ENCODE data around the gene USP12.

The USP12 gene

DNA sequence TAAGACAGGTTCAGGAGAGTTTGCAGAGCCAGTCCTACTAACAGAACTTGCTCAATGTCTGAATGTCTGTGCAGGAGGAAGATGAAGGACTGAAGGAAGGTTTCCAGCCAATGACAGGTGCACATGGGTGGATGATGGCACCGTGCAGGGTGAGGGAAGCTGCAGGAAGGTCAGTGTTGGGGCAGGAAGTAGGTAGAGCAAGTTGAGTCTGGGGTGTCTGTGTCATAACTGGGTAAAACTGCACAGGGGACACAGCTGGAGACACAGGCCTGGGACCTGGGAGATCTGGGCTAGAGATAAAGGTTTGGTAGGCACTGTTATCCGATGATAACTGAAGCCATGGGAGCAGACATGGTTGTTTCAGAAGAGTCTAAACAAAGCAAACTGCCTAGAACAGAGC, 116.9 kb downstream of the USP12 start:
- Histone ChIP-seq H3K27me3 (no peaks in the 10 kb centered on the region), H3K27ac (no peak overlapping the region), H3K9me3 (peaks cover 0 to 5% (median 0%) of the 10 kb centered on the region in 3 donors), H3K36me3 (peaks cover 0 to 9% (median 0%) of the 10 kb centered on the region in 3 donors), H3K4me3 (no peak overlapping the region), H3K4me1 (no peaks in the 10 kb centered on the region)
- DNase-seq: no peak
- no peak for TF ChIP-seq CTCF (IDR thresholded peaks at IDR 0.05)
- intact Hi-C loops (cut with DNase I; ENCODE audit: low total_unique reads): no loop called here

DNA sequence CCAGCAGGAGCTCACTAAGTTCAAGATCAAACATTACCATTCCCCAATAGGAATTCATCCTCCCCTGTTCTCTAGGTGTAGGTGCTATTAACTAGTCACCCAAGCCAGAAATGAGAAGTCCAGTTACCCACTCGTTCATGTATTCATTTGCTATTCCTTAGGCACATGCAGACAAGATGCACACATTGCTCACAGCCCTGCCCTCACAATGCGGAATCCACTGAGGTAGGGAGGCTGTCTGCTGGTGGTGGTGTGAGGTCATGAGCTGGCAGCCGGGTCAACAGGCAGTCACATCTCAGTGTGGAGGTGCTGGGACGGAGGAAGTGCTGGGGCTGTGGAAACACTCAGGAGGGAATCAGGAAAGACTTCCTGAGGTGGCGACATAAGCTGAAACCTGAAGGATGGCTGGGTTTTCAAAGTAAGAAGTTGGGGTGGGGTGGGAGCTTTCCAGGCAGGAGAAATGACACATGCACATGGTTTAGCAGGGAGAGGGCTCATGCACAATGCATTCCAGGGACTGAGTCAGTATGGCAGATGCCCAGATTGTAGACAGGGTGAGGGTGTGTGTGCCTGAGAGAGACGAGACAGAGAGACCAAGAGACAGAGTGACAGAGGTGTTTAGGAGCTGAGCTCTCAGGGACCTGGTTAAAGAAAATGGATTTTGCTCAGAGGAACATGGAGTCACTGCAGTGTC, 117.6 kb downstream of the USP12 start:
- Histone ChIP-seq H3K4me1 (no peaks in the 10 kb centered on the region), H3K9me3 (peaks cover 0 to 5% (median 0%) of the 10 kb centered on the region in 3 donors), H3K4me3 (no peak overlapping the region), H3K27me3 (no peaks in the 10 kb centered on the region), H3K36me3 (peaks cover 0 to 9% (median 0%) of the 10 kb centered on the region in 3 donors), H3K27ac (no peak overlapping the region)
- intact Hi-C loops (cut with DNase I; ENCODE audit: low total_unique reads): no loop called here
- no peak for TF ChIP-seq CTCF (IDR thresholded peaks at IDR 0.05)
- no peak for DNase-seq

DNA sequence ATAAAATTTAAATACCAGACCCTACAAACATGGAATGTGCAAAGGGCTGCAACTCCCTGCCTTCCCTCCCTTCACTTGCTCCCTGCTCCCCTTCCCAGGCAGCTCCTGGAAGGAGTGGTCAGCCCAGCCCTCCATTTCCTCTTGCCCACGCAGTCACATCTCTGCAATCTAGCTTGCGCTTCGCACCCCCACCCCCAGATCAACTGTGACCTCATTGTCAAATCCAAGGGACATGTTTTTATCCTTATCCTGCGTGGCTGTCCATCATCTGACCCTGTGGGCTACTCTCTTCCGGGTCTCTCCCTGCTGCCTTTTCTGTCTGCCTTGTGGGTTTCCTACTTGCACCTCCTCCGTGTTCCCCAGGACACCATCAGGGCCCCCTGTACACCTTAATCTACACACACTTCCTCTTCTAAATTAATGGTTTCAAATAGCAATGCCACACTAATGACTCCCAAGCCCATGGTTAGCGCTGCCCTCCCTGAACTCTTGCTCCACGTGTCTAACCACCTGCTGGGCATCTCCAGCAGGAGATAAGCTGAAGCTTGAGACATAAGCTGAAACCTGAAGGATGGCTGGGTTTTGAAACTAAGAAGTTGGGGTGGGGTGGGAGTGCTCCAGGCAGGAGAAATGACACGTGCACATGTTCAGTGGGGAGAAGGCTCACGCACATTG, 118.3 kb downstream of the USP12 start:
- Histone ChIP-seq H3K4me3 (no peak overlapping the region), H3K36me3 (peaks cover 0 to 9% (median 0%) of the 10 kb centered on the region in 3 donors), H3K4me1 (no peaks in the 10 kb centered on the region), H3K27me3 (no peaks in the 10 kb centered on the region), H3K27ac (no peak overlapping the region), H3K9me3 (peaks cover 0 to 5% (median 0%) of the 10 kb centered on the region in 3 donors)
- DNase-seq: no peak
- intact Hi-C loops (cut with DNase I; ENCODE audit: low total_unique reads): no loop called here
- no peak for TF ChIP-seq CTCF (IDR thresholded peaks at IDR 0.05)

GRCh38 chr13:27052551-27053208, 118.9 kb downstream of the USP12 start:
- H3K4me1 ChIP-seq: no peaks in the 10 kb centered on the region
- DNase-seq: no peak
- H3K36me3 ChIP-seq: peaks cover 0 to 9% (median 0%) of the 10 kb centered on the region in 3 donors
- intact Hi-C loops (cut with DNase I; ENCODE audit: low total_unique reads): no loop called here
- no peaks in the 10 kb centered on the region for H3K27me3 ChIP-seq
- peaks cover 0 to 5% (median 0%) of the 10 kb centered on the region in 3 donors for H3K9me3 ChIP-seq
- no peak overlapping the region for H3K27ac ChIP-seq
- H3K4me3 ChIP-seq: no peak overlapping the region
- no peak for TF ChIP-seq CTCF (IDR thresholded peaks at IDR 0.05)

DNA sequence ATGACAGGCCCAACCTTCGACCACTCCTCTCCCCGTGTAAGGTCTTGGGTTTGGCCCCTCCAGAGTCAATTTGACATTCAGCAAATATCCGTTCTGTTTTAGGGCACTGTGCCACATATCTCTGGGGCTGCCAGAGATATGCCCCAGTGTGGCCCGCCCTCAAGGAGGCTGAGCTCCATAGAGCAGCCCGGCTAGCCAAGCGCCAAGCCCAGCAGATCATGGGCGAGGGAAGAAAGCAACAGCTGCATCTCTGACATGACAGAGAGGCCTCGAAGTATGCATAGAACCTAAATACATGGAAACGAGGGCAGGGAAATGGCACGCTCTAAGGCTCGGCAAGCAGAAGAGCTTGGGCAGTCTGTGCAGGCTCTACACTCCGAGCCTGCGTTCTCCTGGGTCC, 124.5 kb downstream of the USP12 start:
- H3K4me1 ChIP-seq: no peaks in the 10 kb centered on the region
- peaks cover 0 to 9% (median 0%) of the 10 kb centered on the region in 3 donors for H3K36me3 ChIP-seq
- intact Hi-C loops (cut with DNase I; ENCODE audit: low total_unique reads): no loop called here
- H3K27ac ChIP-seq: no peak overlapping the region
- TF ChIP-seq CTCF (IDR thresholded peaks at IDR 0.05): no peak
- H3K9me3 ChIP-seq: peaks cover 0 to 5% (median 0%) of the 10 kb centered on the region in 3 donors
- H3K4me3 ChIP-seq: no peak overlapping the region
- no peak for DNase-seq
- H3K27me3 ChIP-seq: no peaks in the 10 kb centered on the region

Measured in tibial artery (tissue), 4 donors.